Peyer's patch (tissue), 4 donors: ENCODE data around the gene CHSY1.

ENCODE experiments used
- CTCF ChIP-seq, 6 experiments: fragments of 450-650 bp in 4 of 6; fragments of 200-600 bp in 2 of 6; sonication (generic) in 1 of 6; IDR thresholded peaks; one replicate each; pipeline ENCODE4 v1.5.1; 2017 to 2019; ENCODE audit warnings: antibody characterized with exemption in 6 of 6, mild to moderate bottlenecking in 3 of 6, moderate library complexity in 1 of 6
- POLR2A ChIP-seq, 2 donors: fragments of 450-650 bp; IDR thresholded peaks; one replicate each; pipeline ENCODE4 v1.5.1; 2017; ENCODE audit warnings: antibody characterized with exemption in 2 of 2, mild to moderate bottlenecking in 2 of 2, moderate library complexity in 2 of 2

DNA sequence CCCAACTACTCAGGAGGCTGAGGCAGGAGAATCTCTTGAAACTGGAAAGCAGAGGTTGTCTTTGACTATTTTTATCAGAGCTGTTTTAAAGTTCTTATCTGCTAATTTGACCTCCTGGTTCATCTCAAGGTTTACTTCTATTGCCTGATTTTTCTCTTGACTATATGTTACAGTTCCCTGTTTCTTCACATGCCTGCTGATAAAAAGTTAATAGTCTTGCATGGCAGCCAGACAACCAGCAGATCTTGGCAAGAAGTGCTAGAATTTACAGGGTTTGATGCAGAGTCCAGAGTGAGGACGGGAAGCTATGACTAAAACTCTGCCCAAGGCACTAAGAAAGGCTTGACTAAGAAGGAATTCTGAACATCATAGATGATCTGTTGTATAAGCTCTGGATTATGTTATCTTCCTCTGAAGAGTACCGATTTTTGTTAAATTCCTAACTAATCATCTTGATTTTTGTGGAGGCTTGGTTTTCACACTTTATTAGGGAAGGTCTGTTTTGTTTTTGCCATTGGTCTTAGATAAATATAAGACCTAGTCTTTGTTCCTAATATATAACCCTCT, 85.9 kb downstream of the CHSY1 start:
- TF ChIP-seq CTCF (IDR thresholded peaks at IDR 0.05) (no peak), POLR2A (IDR thresholded peaks at IDR 0.05) (no peak)
